HUES64 (cell line): ENCODE results near the gene CLINT1.

Experiments used
- H3K27ac ChIP-seq: 2 replicates; pipeline ENCODE4 v1.7.0; 2013; ENCODE audit warnings: low read depth, low read length, inconsistent platforms
- H3K27me3 ChIP-seq: 2 replicates; pipeline ENCODE4 v1.6.1; 2013; ENCODE audit warnings: mild to moderate bottlenecking, low read length; ENCODE audit not compliant: insufficient read depth
- H3K36me3 ChIP-seq: 2 replicates; pipeline ENCODE4 v1.6.1; 2013; ENCODE audit warnings: mild to moderate bottlenecking, low read length; ENCODE audit not compliant: insufficient read depth
- H3K4me1 ChIP-seq: 2 replicates; pipeline ENCODE4 v1.6.1; 2013; ENCODE audit warnings: mild to moderate bottlenecking, low read length, moderate library complexity; ENCODE audit not compliant: insufficient read depth
- H3K4me3 ChIP-seq: 2 replicates; pipeline ENCODE4 v1.5.1; 2013; ENCODE audit warnings: mild to moderate bottlenecking, low read length, moderate library complexity
- H3K9ac ChIP-seq: 2 replicates; pipeline ENCODE4 v1.6.1; 2013; ENCODE audit warnings: mild to moderate bottlenecking, low read depth, low read length
- H3K9me3 ChIP-seq: 2 replicates; pipeline ENCODE4 v1.6.1; 2013; ENCODE audit warnings: low read depth, low read length; ENCODE audit not compliant: insufficient read depth
- WGBS: fragments of 150-250, 120-280 bp; methylation state at CpG from one replicate; pipeline ENCODE4 v1.1.7; 2013; ENCODE audit warnings: missing lambda C conversion rate; 5-methylcytosine and 5-hydroxymethylcytosine counted together

The CLINT1 gene

GRCh38 chr5:157749462-157749799, 109.5 kb downstream of the CLINT1 start:
- Histone ChIP-seq H3K4me3 (no peak overlapping the region), H3K4me1 (peaks cover 4% of the 10 kb centered on the region; the same call in 1 of the 2 replicates), H3K27ac (no peak overlapping the region), H3K36me3 (0 out of 2 replicates have a peak, but pooled peaks cover 3% of the 10 kb centered on the region), H3K27me3 (peaks cover 12% of the 10 kb centered on the region), H3K9ac (no peak overlapping the region), H3K9me3 (no peaks in the 10 kb centered on the region)
- WGBS, result 93% methylated on average over 4 of the region's 11 CpGs

GRCh38 chr5:157748760-157749461, 110.0 kb downstream of the CLINT1 start:
- H3K9ac ChIP-seq, result no peak overlapping the region
- H3K9me3 ChIP-seq, result no peaks in the 10 kb centered on the region
- WGBS, result 88% methylated on average over 4 of the region's 4 CpGs

GRCh38 chr5:157747766-157748700, 110.9 kb downstream of the CLINT1 start:
- Histone ChIP-seq H3K9ac (no peak overlapping the region), H3K4me1 (peaks cover 9% of the 10 kb centered on the region; the same call in 1 of the 2 replicates), H3K4me3 (no peak overlapping the region), H3K27me3 (peaks cover 19% of the 10 kb centered on the region), H3K27ac (no peak overlapping the region), H3K9me3 (no peaks in the 10 kb centered on the region), H3K36me3 (no peaks in the 10 kb centered on the region)
- 94% methylated on average over 8 of the region's 8 CpGs for WGBS

More at GRCh38 chr5:157748760-157749461, 110.0 kb downstream of the CLINT1 start:
- Histone ChIP-seq H3K27me3 (peaks cover 17% of the 10 kb centered on the region), H3K4me1 (peaks cover 7% of the 10 kb centered on the region; the same call in 1 of the 2 replicates), H3K27ac (no peak overlapping the region), H3K4me3 (no peak overlapping the region), H3K36me3 (0 out of 2 replicates have a peak, but pooled peaks cover under 1% of the 10 kb centered on the region)

- H3K9ac ChIP-seq, result no peak overlapping the region
- peaks cover 9% of the 10 kb centered on the region; the same call in 1 of the 2 replicates for H3K4me1 ChIP-seq
- H3K4me3 ChIP-seq, result no peak overlapping the region
- WGBS, result 87% methylated on average over 6 of the region's 6 CpGs
- no peaks in the 10 kb centered on the region for H3K36me3 ChIP-seq
- peaks cover 23% of the 10 kb centered on the region for H3K27me3 ChIP-seq
- no peaks in the 10 kb centered on the region for H3K9me3 ChIP-seq
- no peak overlapping the region for H3K27ac ChIP-seq
These were observed 111.7 kb downstream of the CLINT1 start for GRCh38 chr5:157747173-157747740.

GRCh38 chr5:157745041-157745456, 113.9 kb downstream of the CLINT1 start:
- no peaks in the 10 kb centered on the region for H3K9me3 ChIP-seq
- no peak overlapping the region for H3K27ac ChIP-seq
- H3K4me3 ChIP-seq, result peak overlapping the region; percentile 78
- 0 out of 2 replicates have a peak, but pooled peaks cover 1% of the 10 kb centered on the region for H3K36me3 ChIP-seq
- no peak overlapping the region for H3K9ac ChIP-seq
- peaks cover 9% of the 10 kb centered on the region; the same call in 1 of the 2 replicates for H3K4me1 ChIP-seq
- 91% methylated on average over 4 of the region's 4 CpGs for WGBS
- H3K27me3 ChIP-seq, result peaks cover 23% of the 10 kb centered on the region

GRCh38 chr5:157744051-157745011, 114.6 kb downstream of the CLINT1 start:
- peaks cover 9% of the 10 kb centered on the region; the same call in 1 of the 2 replicates for H3K4me1 ChIP-seq
- peaks cover 23% of the 10 kb centered on the region for H3K27me3 ChIP-seq
- peaks cover 9% of the 10 kb centered on the region for H3K36me3 ChIP-seq
- WGBS, result 13% methylated on average over 56 of the region's 56 CpGs
- no peaks in the 10 kb centered on the region for H3K9me3 ChIP-seq
- peak overlapping the region; percentile 63 for H3K9ac ChIP-seq
- no peak overlapping the region for H3K27ac ChIP-seq
- peak overlapping the region; percentile 78 for H3K4me3 ChIP-seq

- Histone ChIP-seq H3K9ac (peak within 1 kb of the TSS; percentile 63), H3K27ac (no peak within 1 kb of the TSS), H3K4me1 (peaks cover 9% of the 10 kb centered on the region; the same call in 1 of the 2 replicates), H3K36me3 (peaks cover 18% of the 10 kb centered on the region), H3K4me3 (peak within 1 kb of the TSS; percentile 78), H3K9me3 (0 out of 2 replicates have a peak, but pooled peaks cover 1% of the 10 kb centered on the region), H3K27me3 (peaks cover 23% of the 10 kb centered on the region)
- 2% methylated on average over 79 of the region's 79 CpGs for WGBS
These were observed 115.5 kb downstream of the CLINT1 start, which contains the start of gene LSM11 for GRCh38 chr5:157743163-157744050. TSS of gene LSM11 (plus strand) at chr5:157743712. CDS start at chr5:157743751, 39 bp downstream.

DNA sequence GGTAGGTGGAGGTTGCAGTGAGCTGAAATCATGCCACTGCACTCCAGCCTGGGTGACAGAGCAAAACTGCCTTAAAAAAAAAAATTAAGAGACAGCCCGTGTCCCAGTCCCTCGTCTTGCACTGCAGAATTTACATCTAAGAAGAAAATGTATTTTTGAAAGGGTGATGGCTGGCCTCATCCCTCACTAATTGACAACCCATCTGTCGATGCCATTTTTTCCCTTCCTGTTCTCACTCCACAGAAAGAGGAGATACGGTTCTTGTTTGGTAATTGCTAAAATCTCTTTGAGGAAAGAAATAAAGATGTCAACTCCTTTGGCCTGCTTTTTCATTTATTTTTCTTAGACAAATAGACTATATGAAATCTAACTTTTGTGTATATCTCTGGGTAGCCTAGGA, 117.8 kb downstream of the CLINT1 start:
- 89% methylated on average over 2 of the region's 4 CpGs for WGBS

DNA sequence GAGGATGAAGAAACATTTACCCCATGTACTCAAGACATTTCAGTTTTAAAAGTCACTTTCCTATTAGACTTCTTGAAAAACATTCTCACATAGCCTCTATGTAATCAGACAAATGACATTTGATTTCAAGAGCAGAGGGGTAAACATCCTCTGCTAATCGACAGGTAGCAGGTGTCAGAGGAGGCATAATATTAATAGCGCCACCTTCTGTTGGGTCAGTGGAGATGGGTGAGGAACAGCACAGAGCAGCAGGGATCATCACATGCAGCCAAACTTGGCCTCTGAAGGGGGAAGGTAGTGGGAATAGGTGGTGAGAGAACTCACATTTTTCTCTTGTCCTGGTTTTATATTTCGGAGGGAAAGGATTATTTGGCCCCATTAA, 118.7 kb downstream of the CLINT1 start:
- WGBS, result 66% methylated on average over 3 of the region's 3 CpGs
- peaks cover 49% of the 10 kb centered on the region for H3K36me3 ChIP-seq
- H3K27ac ChIP-seq, result no peak overlapping the region
- H3K9me3 ChIP-seq, result peaks cover 5% of the 10 kb centered on the region; the same call in 1 of the 2 replicates
- peaks cover 20% of the 10 kb centered on the region for H3K27me3 ChIP-seq
- peaks cover 9% of the 10 kb centered on the region; the same call in 1 of the 2 replicates for H3K4me1 ChIP-seq
- no peak overlapping the region for H3K4me3 ChIP-seq
- H3K9ac ChIP-seq, result no peak overlapping the region

More for the DNA sequence above, 117.8 kb downstream of the CLINT1 start:
- H3K4me3 ChIP-seq, result no peak overlapping the region
- H3K9me3 ChIP-seq, result peaks cover 5% of the 10 kb centered on the region; the same call in 1 of the 2 replicates
- H3K9ac ChIP-seq, result no peak overlapping the region
- H3K36me3 ChIP-seq, result peaks cover 40% of the 10 kb centered on the region
- peaks cover 23% of the 10 kb centered on the region for H3K27me3 ChIP-seq
- H3K4me1 ChIP-seq, result peaks cover 9% of the 10 kb centered on the region; the same call in 1 of the 2 replicates
- no peak overlapping the region for H3K27ac ChIP-seq
